ENCODE data around the gene UGT2B7.

- TF ChIP-seq CTCF (IDR thresholded peaks at IDR 0.05) (no peak), POLR2A (IDR thresholded peaks at IDR 0.05) (no peak)
Observed at GRCh38 chr4:69122476-69122875, 26.2 kb downstream of the UGT2B7 start.
